ENCODE results near the gene CEP131.

Gene CEP131

GRCh38 chr17:81187586-81188490, 34.9 kb downstream of the CEP131 start:
- ChIA-PET POLR2A (interaction anchor here (1.7 kb wide), 1 partner anchor 35 kb away, joined by 5 read pairs; no protein-coding TSS in a partner anchor), CTCF (interaction anchor here (1.2 to 1.8 kb wide), 2 partner anchors 45 kb away, joined by 5 to 7 read pairs; no protein-coding TSS in a partner anchor)
- Histone ChIP-seq H3K9me3 (ENCODE audit: control insufficient read depth, insufficient read depth, low read depth, low read length) (no peaks in the 10 kb centered on the region), H3K36me3 (ENCODE audit: control insufficient read depth in 2 of 2, insufficient read depth in 1 of 2, low read length in 2 of 2) (peaks cover 0 to 38% of the 10 kb centered on the region in 2 experiments; a peak in 1 of 3 replicates), H3K4me3 (ENCODE audit: low read depth, low read length) (no peak overlapping the region), H3K4me1 (ENCODE audit: control insufficient read depth, insufficient read depth, low read length) (no peaks in the 10 kb centered on the region), H3K27ac (ENCODE audit: extremely low read depth, low read depth, low read length) (no peak overlapping the region)
- TF ChIP-seq ELK4 (IDR thresholded peaks at IDR 0.05; ENCODE audit: borderline replicate concordance, low read depth, low read length) (no peak), GLIS2 (tag by site-specific recombination; IDR thresholded peaks at IDR 0.05) (peak; percentile 17; the same call in 1 of the 2 replicates), GLIS1 (tag by site-specific recombination; IDR thresholded peaks at IDR 0.05) (peak; percentile 89), ZIC2 (tag by site-specific recombination; IDR thresholded peaks at IDR 0.05) (peak; percentile 73)

GRCh38 chr17:81187120-81187519, 35.6 kb downstream of the CEP131 start:
- Histone ChIP-seq H3K36me3 (ENCODE audit: control insufficient read depth in 2 of 2, insufficient read depth in 1 of 2, low read length in 2 of 2) (peaks cover 0 to 36% of the 10 kb centered on the region in 2 experiments; a peak in 1 of 3 replicates), H3K4me3 (ENCODE audit: low read depth, low read length) (no peak overlapping the region), H3K4me1 (ENCODE audit: control insufficient read depth, insufficient read depth, low read length) (no peaks in the 10 kb centered on the region), H3K9me3 (ENCODE audit: control insufficient read depth, insufficient read depth, low read depth, low read length) (no peaks in the 10 kb centered on the region), H3K27ac (ENCODE audit: extremely low read depth, low read depth, low read length) (no peak overlapping the region)
- ChIA-PET CTCF (interaction anchor here (1.2 kb wide), 1 partner anchor 44 kb away, joined by 5 read pairs; no protein-coding TSS in a partner anchor), POLR2A (interaction anchor here (1.7 kb wide), 1 partner anchor 36 kb away, joined by 5 read pairs; no protein-coding TSS in a partner anchor)
- no peak for TF ChIP-seq ZNF280D (tag by site-specific recombination; IDR thresholded peaks at IDR 0.05)
- TF ChIP-seq SCRT1 (tag by site-specific recombination; IDR thresholded peaks at IDR 0.05; ENCODE audit: borderline replicate concordance) = no peak

GRCh38 chr17:81186203-81186602, 36.6 kb downstream of the CEP131 start:
- TF ChIP-seq ZNF48 (tag by site-specific recombination; IDR thresholded peaks at IDR 0.05) (no peak), ZNF558 (tag by site-specific recombination; IDR thresholded peaks at IDR 0.05) (no peak), PRDM1 (tag by site-specific recombination; IDR thresholded peaks at IDR 0.05) (no peak), ZNF174 (tag by site-specific recombination; IDR thresholded peaks at IDR 0.05) (no peak), GFI1B (tag by site-specific recombination; IDR thresholded peaks at IDR 0.05) (no peak), ZNF544 (tag by site-specific recombination; IDR thresholded peaks at IDR 0.05) (no peak), KLF1 (tag by site-specific recombination; IDR thresholded peaks at IDR 0.05) (no peak), SCRT1 (tag by site-specific recombination; IDR thresholded peaks at IDR 0.05; ENCODE audit: borderline replicate concordance) (no peak), AEBP2 (tag by site-specific recombination; IDR thresholded peaks at IDR 0.05; ENCODE audit: borderline replicate concordance) (no peak), HOXA7 (CRISPR knock-in tag; IDR thresholded peaks at IDR 0.05; ENCODE audit: borderline replicate concordance) (no peak), KLF17 (tag by site-specific recombination; IDR thresholded peaks at IDR 0.05) (no peak), ZNF292 (tag by site-specific recombination; IDR thresholded peaks at IDR 0.05; ENCODE audit: borderline replicate concordance, low read depth) (no peak), ZNF280C (tag by site-specific recombination; IDR thresholded peaks at IDR 0.05) (no peak), ZNF155 (tag by site-specific recombination; IDR thresholded peaks at IDR 0.05) (no peak)
- ChIA-PET CTCF (no interaction called here), POLR2A (interaction anchor here (1.7 kb wide), 1 partner anchor 37 kb away, joined by 5 read pairs; no protein-coding TSS in a partner anchor)
- no peaks in the 10 kb centered on the region for H3K9me3 ChIP-seq (ENCODE audit: control insufficient read depth, insufficient read depth, low read depth, low read length)
- H3K36me3 ChIP-seq (ENCODE audit: control insufficient read depth in 2 of 2, insufficient read depth in 1 of 2, low read length in 2 of 2) = peaks cover 0 to 27% of the 10 kb centered on the region in 2 experiments; a peak in 1 of 3 replicates
- no peaks in the 10 kb centered on the region for H3K4me1 ChIP-seq (ENCODE audit: control insufficient read depth, insufficient read depth, low read length)
- H3K4me3 ChIP-seq (ENCODE audit: low read depth, low read length) = no peak overlapping the region
- no peak overlapping the region for H3K27ac ChIP-seq (ENCODE audit: extremely low read depth, low read depth, low read length)
